HepG2 (cell line): ENCODE data around the gene CDX1. TPM values are rescaled to one million over a fixed set of nuclear protein-coding genes. Genes with fewer than 3 reads are reported as not detected.

Experiments
- ATAC-seq: fragments of 200-7000 bp; cut with Tn5 transposase; 3 replicates; pipeline ENCODE4 v1.9.1; 2020; ENCODE audit warnings: mild to moderate bottlenecking, moderate library complexity
- BruUV-seq: library from RNA; stranded (reverse); fragments of 400-500 nt; replicated peaks from 2 replicates; lab custom pipeline; 2021; lab: Mats Ljungman, UMichigan
- CTCF ChIA-PET: fragments of 300-600 bp; formaldehyde crosslinking; extraction: SDS; loops from one replicate; lab custom pipeline; 2021; ENCODE audit warnings: low total read pairs, inconsistent platforms, low intra/inter-chr PET ratio; lab: Yijun Ruan, JAX
- POLR2A ChIA-PET: fragments of 350-600 bp; sonication (Branson Sonifier 250); formaldehyde crosslinking; loops from one replicate; lab custom pipeline; 2020; ENCODE audit warnings: antibody characterized with exemption, inconsistent platforms; lab: Yijun Ruan, JAX
- DNase-seq: peaks from one replicate; pipeline ENCODE4 v3.0.0-alpha.2; 2015; ENCODE audit warnings: low spot score
- FAIRE-seq: peaks from 3 replicates; lab custom pipeline; 2011; peaks lifted over from hg19 to GRCh38; lab: Jason Lieb, UNC
- H2AFZ ChIP-seq: one replicate; pipeline ENCODE4 v1.6.1; 2011; ENCODE audit warnings: low read length, inconsistent platforms
- H3K27ac ChIP-seq: fragments of 300-600 bp; 3 replicates; pipeline ENCODE4 v1.8.0; 2011; ENCODE audit warnings: mixed run types, mild to moderate bottlenecking, mixed read lengths, low read length, inconsistent platforms; ENCODE audit not compliant: insufficient read depth; ENCODE audit errors: extremely low read length
- H3K27me3 ChIP-seq, 2 experiments: fragments of 200-600 bp in 1 of 2; 2 replicates in 1 of 2; 3 replicates in 1 of 2; pipeline versions ENCODE4 v1.6.0 to v1.8.0; 2011; ENCODE audit warnings: low read length in 2 of 2, mild to moderate bottlenecking in 2 of 2, moderate library complexity in 2 of 2, inconsistent platforms in 1 of 2; ENCODE audit not compliant: insufficient read depth in 2 of 2, control insufficient read depth in 1 of 2
- H3K36me3 ChIP-seq, 2 experiments: fragments of 200-600 bp in 1 of 2; replicated peaks in 1 of 2; 2 replicates in 1 of 2; 3 replicates in 1 of 2; pipeline versions ENCODE4 v1.5.1 to v1.8.0; 2011; ENCODE audit warnings: low read length in 2 of 2, inconsistent platforms in 1 of 2; ENCODE audit not compliant: insufficient read depth in 2 of 2, control insufficient read depth in 1 of 2
- H3K4me1 ChIP-seq: 2 replicates; pipeline ENCODE4 v1.5.1; 2012; ENCODE audit warnings: low read length, inconsistent platforms; ENCODE audit not compliant: insufficient read depth
- H3K4me2 ChIP-seq: 2 replicates; pipeline ENCODE4 v1.6.0; 2011; ENCODE audit warnings: low read depth, low read length, inconsistent platforms
- H3K4me3 ChIP-seq, 3 experiments: fragments of 200-600 bp in 1 of 3; sonication (generic), shearing (Covaris generic) in 1 of 3; replicated peaks in 1 of 3; 2 replicates each; pipeline ENCODE4 v1.5.1; 2011 to 2016; ENCODE audit warnings: low read length in 3 of 3, inconsistent platforms in 2 of 3, low read depth in 2 of 3, mild to moderate bottlenecking in 2 of 3, control low read depth in 1 of 3, mixed read lengths in 1 of 3; ENCODE audit not compliant: insufficient read depth in 1 of 3
- H3K79me2 ChIP-seq: one replicate; pipeline ENCODE4 v1.6.1; 2011; ENCODE audit warnings: low read length, inconsistent platforms; ENCODE audit not compliant: insufficient read depth
- H3K9ac ChIP-seq: 2 replicates; pipeline ENCODE4 v1.6.0; 2011; ENCODE audit warnings: mild to moderate bottlenecking, low read depth, low read length, inconsistent platforms; ENCODE audit not compliant: insufficient read depth
- H3K9me3 ChIP-seq: 2 replicates; pipeline ENCODE4 v1.5.1; 2012; ENCODE audit warnings: mild to moderate bottlenecking, low read length
- H4K20me1 ChIP-seq: 2 replicates; pipeline ENCODE4 v1.6.0; 2011; ENCODE audit warnings: inconsistent platforms, mild to moderate bottlenecking, low read length, moderate library complexity; ENCODE audit not compliant: insufficient read depth
- CCDC6 ChIP-seq: sonication (generic); formaldehyde crosslinking; IDR thresholded peaks from 2 replicates; pipeline ENCODE4 v1.8.1; 2022; ENCODE audit warnings: mild to moderate bottlenecking, missing genetic modification reagents, moderate library complexity
- ZFP36 ChIP-seq: fragments of 150-350 bp; IDR thresholded peaks from 2 replicates; pipeline ENCODE4 v1.6.1; 2018; ENCODE audit warnings: borderline replicate concordance, low read length, low read depth; ENCODE audit not compliant: partially characterized antibody
- ZNF768 ChIP-seq: sonication (generic); formaldehyde crosslinking; IDR thresholded peaks from 2 replicates; pipeline ENCODE4 v1.4.0; 2020; ENCODE audit warnings: missing genetic modification reagents
- WGBS: methylation state at CpG from one replicate; pipeline ENCODE4 v1.1.6; 2017; ENCODE audit warnings: low lambda C conversion rate; 5-methylcytosine and 5-hydroxymethylcytosine counted together
- in situ Hi-C: cut with HindIII; loops from 2 replicates; pipeline ENCODE4 v1.10.0; 2017; ENCODE audit warnings: low pct_unique_long_range_greater_than_20kb; ENCODE audit not compliant: extremely low pct_ligation_motif_present
- intact Hi-C: fragments of 100-400 bp; cut with micrococcal nuclease; formaldehyde crosslinking; loops from one replicate; pipeline ENCODE4 v1.10.0; 2022; ENCODE audit not compliant: unreplicated experiment
- polyA plus RNA-seq, 8 experiments: library from polyadenylated mRNA; depleted of rRNA in 3 of 8; stranded (reverse) in 7 of 8; unstranded in 1 of 8; fragments of >200 nt; fragmentation: Illumina TruSeq in 4 of 8; extraction: Trizol in 4 of 8; gene quantifications; 2 replicates each; pipeline versions ENCODE4 v1.2.1 to v1.2.3, GENCODE V29; 2011 to 2016; ENCODE audit warnings: low read depth in 4 of 8, missing spikeins in 1 of 8, mixed read lengths in 1 of 8; ENCODE audit not compliant: insufficient read depth in 1 of 8
- total RNA-seq, 5 experiments: library from RNA; depleted of rRNA; stranded (reverse); fragments of >200 nt; fragmentation: Illumina TruSeq; extraction: Trizol; gene quantifications; 2 replicates each; pipeline ENCODE4 v1.2.3, GENCODE V29; 2016; ENCODE audit warnings: low read depth in 1 of 5
- TF ChIP-seq, protein P1 (sequence below): sonication (generic); formaldehyde crosslinking; IDR thresholded peaks from 2 replicates; pipeline ENCODE4 v1.5.1; 2020; ENCODE audit warnings: mild to moderate bottlenecking, missing genetic modification reagents, moderate library complexity

The CDX1 gene
- total and polyA plus RNA-seq, 2 of the 13 experiments (the other 11 are each of a cell fraction or from before 2014, with no cell fraction given) = not detected

- no peaks in the 10 kb centered on the region for H3K79me2 ChIP-seq
- no peak overlapping the region for H3K4me3 ChIP-seq
- WGBS = 62% methylated on average over 6 of the region's 10 CpGs
- intact Hi-C loops = no loop called here
- ChIA-PET POLR2A (no interaction called here), CTCF (no interaction called here)
- H3K4me2 ChIP-seq = no peak overlapping the region
- peaks cover 37% of the 10 kb centered on the region for H3K4me1 ChIP-seq
- BruUV-seq = no TSS peak
- FAIRE-seq (no peak), ATAC-seq (no peak), DNase-seq (no peak)
- in situ Hi-C loops = no loop called here
- H4K20me1 ChIP-seq = no peaks in the 10 kb centered on the region
- H3K9me3 ChIP-seq = no peaks in the 10 kb centered on the region
- H3K27ac ChIP-seq = no peak overlapping the region
- no peaks in the 10 kb centered on the region for H3K36me3 ChIP-seq
- no peak overlapping the region for H2AFZ ChIP-seq
- H3K9ac ChIP-seq = no peak overlapping the region
- peaks cover 4 to 11% of the 10 kb centered on the region in 2 experiments; a peak in 4 of 5 replicates for H3K27me3 ChIP-seq
- TF ChIP-seq ZFP36 = peak; percentile 13
- peak; percentile 97 for TF ChIP-seq ZNF768 (CRISPR knock-in tag)
- no peak for TF ChIP-seq CCDC6 (CRISPR knock-in tag)
- TF ChIP-seq, protein P1, sequence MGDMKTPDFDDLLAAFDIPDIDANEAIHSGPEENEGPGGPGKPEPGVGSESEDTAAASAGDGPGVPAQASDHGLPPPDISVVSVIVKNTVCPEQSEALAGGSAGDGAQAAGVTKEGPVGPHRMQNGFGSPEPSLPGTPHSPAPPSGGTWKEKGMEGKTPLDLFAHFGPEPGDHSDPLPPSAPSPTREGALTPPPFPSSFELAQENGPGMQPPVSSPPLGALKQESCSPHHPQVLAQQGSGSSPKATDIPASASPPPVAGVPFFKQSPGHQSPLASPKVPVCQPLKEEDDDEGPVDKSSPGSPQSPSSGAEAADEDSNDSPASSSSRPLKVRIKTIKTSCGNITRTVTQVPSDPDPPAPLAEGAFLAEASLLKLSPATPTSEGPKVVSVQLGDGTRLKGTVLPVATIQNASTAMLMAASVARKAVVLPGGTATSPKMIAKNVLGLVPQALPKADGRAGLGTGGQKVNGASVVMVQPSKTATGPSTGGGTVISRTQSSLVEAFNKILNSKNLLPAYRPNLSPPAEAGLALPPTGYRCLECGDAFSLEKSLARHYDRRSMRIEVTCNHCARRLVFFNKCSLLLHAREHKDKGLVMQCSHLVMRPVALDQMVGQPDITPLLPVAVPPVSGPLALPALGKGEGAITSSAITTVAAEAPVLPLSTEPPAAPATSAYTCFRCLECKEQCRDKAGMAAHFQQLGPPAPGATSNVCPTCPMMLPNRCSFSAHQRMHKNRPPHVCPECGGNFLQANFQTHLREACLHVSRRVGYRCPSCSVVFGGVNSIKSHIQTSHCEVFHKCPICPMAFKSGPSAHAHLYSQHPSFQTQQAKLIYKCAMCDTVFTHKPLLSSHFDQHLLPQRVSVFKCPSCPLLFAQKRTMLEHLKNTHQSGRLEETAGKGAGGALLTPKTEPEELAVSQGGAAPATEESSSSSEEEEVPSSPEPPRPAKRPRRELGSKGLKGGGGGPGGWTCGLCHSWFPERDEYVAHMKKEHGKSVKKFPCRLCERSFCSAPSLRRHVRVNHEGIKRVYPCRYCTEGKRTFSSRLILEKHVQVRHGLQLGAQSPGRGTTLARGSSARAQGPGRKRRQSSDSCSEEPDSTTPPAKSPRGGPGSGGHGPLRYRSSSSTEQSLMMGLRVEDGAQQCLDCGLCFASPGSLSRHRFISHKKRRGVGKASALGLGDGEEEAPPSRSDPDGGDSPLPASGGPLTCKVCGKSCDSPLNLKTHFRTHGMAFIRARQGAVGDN (CRISPR knock-in tag) = no peak
Observed at GRCh38 chr5:150182774-150183173, 16.2 kb downstream of the CDX1 start.
